ENCODE measurements around the gene TP53INP2.
"Not testable (repeated sequence)": the region's sequence is repeated elsewhere in the genome, so short reads cannot be mapped to it uniquely, and the experiment has no call there.

Gene TP53INP2, protein sequence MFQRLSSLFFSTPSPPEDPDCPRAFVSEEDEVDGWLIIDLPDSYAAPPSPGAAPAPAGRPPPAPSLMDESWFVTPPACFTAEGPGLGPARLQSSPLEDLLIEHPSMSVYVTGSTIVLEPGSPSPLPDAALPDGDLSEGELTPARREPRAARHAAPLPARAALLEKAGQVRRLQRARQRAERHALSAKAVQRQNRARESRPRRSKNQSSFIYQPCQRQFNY

GRCh38 chr20:34704177-34705007 is at the start of gene TP53INP2:
Gene TP53INP2 (plus strand): TSS chr20:34704344. CDS start chr20:34708740, 4,396 bp downstream.
- peak; percentile 75 for DNase-seq (ENCODE audit: low read depth)

- not testable (repeated sequence) for DNase-seq (ENCODE audit: low read depth)
These were observed 45.5 kb upstream of the TP53INP2 start for GRCh38 chr20:34658654-34659053.

- not testable (repeated sequence) for DNase-seq (ENCODE audit: low read depth)
These were observed 42.3 kb upstream of the TP53INP2 start for GRCh38 chr20:34661811-34662210.

DNA sequence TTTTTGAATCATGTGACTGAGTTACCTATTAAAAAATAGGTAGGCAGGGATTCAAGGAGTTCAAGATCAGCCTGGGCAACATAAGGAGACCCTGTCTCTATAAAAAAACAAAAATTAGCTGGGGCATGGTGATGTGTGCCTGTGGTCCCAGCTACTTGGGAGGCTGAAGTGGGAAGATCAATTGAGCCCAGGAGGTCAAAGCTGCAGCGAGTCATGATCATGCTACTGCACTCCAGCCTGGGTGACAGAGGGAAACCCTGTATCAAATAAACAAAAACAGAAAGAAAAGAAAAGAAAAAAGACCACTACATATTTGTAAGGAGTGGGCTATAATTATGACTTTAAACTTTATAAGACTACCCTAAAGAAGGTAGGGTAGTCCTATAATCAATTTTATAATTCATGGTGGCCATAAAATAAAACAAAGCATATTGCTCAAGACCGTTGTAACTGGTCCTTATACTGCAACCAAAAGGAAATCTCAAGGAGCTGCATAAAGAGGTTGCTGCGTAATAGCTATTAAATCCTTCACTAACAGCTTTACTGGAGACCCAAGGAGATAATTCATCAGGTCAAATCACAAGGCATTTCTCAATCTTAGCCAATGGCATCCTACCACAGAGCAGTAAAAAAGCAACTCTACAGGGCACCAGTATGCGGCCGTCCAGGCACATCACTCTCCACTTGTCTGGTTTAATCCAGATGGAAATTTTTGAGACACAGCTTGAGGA is 40.8 kb upstream of the TP53INP2 start:
- no peak for DNase-seq (ENCODE audit: low read depth)

- not testable (repeated sequence) for DNase-seq (ENCODE audit: low read depth)
These were observed 39.4 kb upstream of the TP53INP2 start for GRCh38 chr20:34664751-34665150.

DNA sequence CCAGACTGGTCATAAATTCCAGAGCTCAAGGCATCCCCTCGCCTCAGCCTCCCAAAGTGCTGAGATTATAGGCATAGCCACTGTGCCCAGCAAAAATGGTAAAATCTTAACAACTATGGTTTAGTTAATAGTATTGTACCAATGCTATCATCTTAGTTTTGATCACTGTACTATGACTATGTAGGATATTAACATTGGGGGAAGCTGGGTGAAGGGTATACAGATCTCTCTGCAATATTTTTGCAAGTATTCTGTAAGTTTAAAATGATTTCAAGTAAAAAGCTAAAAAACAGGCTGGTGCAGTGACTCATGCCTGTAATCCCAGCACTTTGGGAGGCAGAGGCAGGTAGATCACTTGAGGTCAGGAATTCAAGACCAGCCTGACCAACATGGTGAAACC is 35.0 kb upstream of the TP53INP2 start:
- DNase-seq (ENCODE audit: low read depth) = no peak

- no peak for DNase-seq (ENCODE audit: low read depth)
These were observed 30.7 kb upstream of the TP53INP2 start for GRCh38 chr20:34673412-34673811.

- no peak for DNase-seq (ENCODE audit: low read depth)
These were observed 28.6 kb upstream of the TP53INP2 start for GRCh38 chr20:34675561-34675960.

DNA sequence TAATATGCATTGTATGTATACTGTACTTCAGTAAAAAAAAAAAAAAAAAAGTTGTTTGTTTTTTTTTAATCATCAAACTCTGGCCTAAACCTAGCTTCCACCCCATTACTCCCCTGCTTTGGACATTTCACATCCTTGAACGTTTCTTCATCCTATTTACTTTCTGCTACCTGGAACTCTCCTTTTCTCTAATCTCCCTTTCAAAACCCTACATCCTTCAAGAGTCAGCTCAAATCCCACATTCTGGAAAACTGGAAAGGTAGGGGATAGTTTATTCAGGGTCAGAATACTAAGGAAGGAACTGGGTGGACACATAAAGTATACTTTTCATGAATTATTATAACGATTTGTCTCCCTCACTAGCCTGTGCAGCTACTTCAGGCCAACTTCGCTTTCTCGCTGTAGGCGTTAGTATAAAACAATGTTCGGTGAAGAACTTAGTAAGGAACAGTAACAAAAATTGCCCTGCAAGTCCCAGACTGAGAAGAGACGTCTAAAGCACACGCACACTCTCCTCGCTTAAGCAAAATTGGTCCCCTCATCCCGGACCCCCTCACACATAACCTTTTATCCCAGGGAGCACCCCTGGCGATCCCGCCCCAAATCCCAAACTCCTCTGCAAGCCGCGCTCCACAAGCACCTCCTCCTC is 28.0 kb upstream of the TP53INP2 start:
- DNase-seq (ENCODE audit: low read depth) = no peak

DNA sequence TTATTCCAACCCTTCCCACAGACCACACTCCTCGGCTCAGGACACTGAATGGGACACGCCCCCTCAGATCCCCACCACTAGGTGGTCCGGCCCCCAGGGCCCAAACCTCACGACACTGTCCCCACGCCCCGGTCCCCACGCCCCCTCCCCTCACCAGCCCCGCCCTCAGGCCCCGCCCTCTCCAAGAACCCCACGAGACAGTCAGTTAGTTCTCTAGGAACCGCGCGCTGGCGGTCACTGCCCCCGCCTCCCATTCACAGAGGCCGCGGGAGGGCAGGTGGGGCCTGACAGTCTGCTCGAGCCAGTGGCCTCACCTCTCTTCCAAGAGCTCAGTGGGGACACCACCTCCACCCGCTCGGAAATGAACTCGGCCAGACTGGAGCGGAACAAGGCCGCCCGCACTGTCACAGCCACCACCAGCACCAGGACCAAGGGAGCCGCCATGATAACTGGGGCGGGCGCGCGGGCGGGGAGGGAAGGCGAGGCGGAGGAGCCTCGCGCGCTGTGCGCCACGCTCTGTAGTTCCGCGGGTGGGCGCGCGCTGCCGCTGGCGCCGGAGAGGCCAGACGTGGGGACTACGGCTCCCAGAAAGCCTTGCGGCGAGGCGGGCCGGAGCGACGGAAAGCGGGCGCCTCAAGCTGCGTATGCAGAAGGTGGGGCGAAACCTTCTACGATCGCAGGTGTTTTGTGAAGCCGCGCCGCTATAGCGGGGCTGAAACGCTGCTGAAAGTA is 27.3 kb upstream of the TP53INP2 start, which contains the start of gene PIGU:
Gene PIGU (minus strand): TSS at position 451 of the 732 bp plus-strand sequence. CDS start 7 bp downstream, at position 444.
- peak; percentile 93 for DNase-seq (ENCODE audit: low read depth)

DNA sequence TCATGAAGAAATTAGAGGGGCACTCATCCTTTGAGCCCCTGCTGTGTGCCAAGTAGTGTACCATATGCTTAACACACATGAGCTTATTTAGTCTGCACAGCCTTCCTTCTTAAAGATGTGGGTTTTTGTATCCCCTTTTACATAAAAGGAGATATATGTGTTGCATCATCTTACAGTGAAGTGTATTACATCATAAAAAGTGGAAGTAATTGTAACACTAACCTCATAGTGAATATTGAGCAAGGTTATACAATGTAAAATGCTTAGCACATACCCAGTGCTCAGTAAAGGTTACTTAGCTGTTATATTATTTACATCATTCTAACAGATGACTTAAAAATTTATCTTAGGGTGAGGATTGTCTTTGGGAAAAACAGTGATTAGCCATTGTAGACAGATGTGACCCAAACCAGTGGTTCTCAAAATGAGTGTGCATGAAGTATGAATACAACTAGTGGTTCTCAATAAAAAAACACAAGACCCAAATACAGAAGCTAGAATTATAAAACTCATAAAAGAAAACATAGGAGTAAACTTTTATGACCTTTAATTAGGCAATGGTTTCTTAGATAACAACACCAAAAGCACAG is 23.5 kb upstream of the TP53INP2 start:
- DNase-seq (ENCODE audit: low read depth) = no peak

- DNase-seq (ENCODE audit: low read depth) = no peak
These were observed 20.5 kb upstream of the TP53INP2 start for GRCh38 chr20:34683667-34684066.

- DNase-seq (ENCODE audit: low read depth) = no peak
These were observed 14.7 kb upstream of the TP53INP2 start for GRCh38 chr20:34689486-34689885.

- no peak for DNase-seq (ENCODE audit: low read depth)
These were observed 12.3 kb upstream of the TP53INP2 start for GRCh38 chr20:34691838-34692237.

- DNase-seq (ENCODE audit: low read depth) = no peak
These were observed 10.7 kb upstream of the TP53INP2 start for GRCh38 chr20:34693414-34693813.

GRCh38 chr20:34701405-34702085 is 2.6 kb upstream of the TP53INP2 start:
- DNase-seq (ENCODE audit: low read depth) = no peak

DNA sequence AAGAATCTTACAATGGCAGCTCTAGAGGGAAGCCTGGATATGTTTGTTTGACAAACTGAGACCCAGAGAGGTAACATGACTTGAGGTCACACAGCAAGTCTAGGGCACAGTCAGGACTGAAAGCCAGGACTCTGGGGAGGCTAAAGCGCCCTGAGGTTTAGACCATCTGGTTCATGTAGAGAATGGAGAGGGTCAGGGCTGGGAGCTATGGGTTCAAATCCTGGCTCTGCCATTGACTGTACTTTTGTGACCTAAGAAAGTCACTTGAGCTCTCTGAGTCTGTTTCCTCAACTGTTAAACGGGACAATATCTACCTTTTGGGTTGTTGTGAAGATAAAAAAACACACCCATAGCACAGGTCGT is 1.1 kb upstream of the TP53INP2 start:
- DNase-seq (ENCODE audit: low read depth) = no peak

DNA sequence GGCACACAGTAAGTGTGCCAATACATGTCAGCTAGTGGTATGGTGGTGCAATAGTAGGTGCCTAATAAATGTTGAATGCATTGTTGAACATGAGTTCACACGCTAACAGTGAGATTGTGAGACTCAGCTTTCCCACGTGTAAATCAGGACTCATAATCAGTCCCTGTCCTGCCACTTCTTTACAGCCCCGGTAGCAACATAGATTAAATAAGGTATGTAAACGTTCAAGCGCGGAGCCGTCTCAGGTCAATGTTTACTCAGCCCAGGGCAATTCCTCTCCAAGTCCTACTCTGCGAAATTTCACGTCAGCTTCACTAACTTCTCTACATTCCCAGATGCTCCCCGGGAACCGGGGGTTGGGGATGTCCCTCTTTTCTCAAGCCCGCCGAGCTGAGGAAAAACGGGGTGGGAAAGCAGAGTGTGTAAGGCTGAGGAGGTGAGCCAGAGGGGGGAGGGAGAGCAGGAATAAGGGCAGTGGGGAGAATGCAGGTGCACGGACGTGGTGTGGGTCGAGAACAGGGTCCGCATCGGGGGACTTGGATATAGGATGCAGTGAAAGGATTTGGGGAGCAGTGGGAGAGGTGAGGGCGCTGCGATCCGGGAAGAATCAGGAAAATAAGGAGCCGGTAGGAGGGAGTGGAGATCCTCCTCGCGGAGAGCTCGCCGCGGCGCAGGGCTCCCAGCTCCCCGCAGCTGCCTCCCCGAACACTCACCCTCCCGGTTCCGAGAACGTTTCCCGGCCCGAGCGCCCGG is 544 bp upstream of the TP53INP2 start:
- no peak for DNase-seq (ENCODE audit: low read depth)

- DNase-seq (ENCODE audit: low read depth) = no peak
These were observed 858 bp downstream of the TP53INP2 start for GRCh38 chr20:34705008-34705396.

Data from activated T-helper 1 cell treated with Interleukin-2 at 50 U/mL for 16 hours (primary cell).